ENCODE measurements around the gene FAM135A.
A peak's percentile ranks its signal among the peaks of the same experiment; 100 is the strongest.

Gene FAM135A

DNA sequence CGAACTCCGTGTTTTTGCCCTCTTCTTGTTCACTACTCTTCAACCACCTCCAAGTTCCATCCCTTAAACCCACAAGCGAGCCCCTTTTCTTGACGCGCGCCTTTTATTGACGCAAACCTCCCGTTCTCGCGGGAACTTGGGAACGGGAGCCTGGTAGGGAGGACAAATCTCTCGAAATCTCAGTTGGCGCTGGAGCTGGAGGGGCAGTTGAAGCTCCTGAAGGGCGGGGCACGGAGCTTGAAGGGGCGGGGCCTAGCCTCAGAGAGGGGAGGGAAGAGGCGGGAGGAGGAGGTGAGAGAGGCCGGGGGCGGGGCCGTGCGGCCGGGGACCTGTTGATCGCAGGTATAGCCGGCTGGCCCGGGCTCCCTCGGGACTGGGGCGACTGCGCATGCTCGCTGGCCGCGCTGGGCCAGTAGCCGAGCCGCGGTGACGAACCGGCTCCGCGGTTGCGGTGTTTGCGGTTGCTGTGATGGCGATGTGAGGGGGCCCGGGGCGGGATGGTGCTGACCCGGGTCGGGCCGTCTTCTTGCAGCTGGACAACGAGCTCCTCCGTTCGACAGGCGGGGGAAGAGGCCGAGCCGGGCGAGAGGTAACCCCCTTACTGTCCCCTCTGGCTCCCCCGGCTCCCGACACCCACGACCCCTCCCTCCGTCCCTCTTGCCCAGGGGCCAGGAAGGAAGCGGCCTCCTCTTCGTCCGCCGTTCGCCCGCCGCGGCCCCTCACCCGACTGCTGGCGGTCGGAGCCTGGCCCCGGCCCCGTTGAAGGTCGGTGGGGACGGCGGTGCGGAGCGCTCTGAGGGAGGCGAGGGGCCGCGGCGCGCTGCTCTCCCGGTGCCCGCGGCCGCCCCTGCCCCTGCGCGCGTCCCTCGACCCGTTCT lies at the start of gene FAM135A:
Gene FAM135A, plus strand, starts transcription at position 395 of the 878 bp plus-strand sequence. CDS start 14,835 bp downstream, outside the sequence.
- DNase-seq (ENCODE audit: low read depth) = peak; percentile 100
- no peak for TF ChIP-seq CTCF (IDR thresholded peaks at IDR 0.05; ENCODE audit: insufficient read depth, low read depth, low read length, missing control alignments)
- peak within 1 kb of the TSS; percentile 90 for H3K4me3 ChIP-seq (ENCODE audit: low read length)

GRCh38 chr6:70363741-70364493 lies 49.4 kb upstream of the FAM135A start:
- TF ChIP-seq CTCF (IDR thresholded peaks at IDR 0.05; ENCODE audit: insufficient read depth, low read depth, low read length, missing control alignments) = no peak
- H3K4me3 ChIP-seq (ENCODE audit: low read length) = no peak overlapping the region
- DNase-seq (ENCODE audit: low read depth) = no peak

DNA sequence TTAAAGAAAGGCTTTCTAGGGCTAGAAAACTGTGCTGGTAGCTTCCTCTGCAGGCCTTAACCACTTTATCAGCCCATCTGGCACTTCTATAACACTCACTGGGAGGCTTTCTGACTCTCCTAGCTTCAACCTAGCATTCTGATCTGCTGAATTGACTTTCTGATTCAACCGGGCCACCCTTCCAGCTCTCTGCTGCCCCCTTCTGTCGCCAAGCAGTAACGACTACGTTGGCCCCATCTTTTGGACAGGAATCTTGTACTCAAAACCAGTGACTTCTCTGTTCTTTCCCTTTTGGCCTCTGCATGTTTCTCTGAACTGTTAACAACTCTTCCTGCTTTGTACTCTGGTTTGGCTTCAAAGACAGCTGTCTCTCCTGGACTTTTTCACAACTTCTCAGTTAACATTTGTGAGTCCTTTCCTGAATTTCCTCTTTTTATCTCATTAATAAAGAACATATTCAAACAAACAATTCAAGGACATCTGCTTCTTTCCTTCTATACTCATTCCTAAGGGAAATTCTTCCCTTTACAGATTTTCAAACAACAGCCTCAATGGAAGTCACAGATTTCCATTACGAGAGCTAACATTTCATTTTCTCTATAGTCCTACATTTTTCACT lies 43.9 kb upstream of the FAM135A start:
- no peak overlapping the region for H3K4me3 ChIP-seq (ENCODE audit: low read length)
- peak; percentile 75 for DNase-seq (ENCODE audit: low read depth)
- TF ChIP-seq CTCF (IDR thresholded peaks at IDR 0.05; ENCODE audit: insufficient read depth, low read depth, low read length, missing control alignments) = peak; percentile 98

DNA sequence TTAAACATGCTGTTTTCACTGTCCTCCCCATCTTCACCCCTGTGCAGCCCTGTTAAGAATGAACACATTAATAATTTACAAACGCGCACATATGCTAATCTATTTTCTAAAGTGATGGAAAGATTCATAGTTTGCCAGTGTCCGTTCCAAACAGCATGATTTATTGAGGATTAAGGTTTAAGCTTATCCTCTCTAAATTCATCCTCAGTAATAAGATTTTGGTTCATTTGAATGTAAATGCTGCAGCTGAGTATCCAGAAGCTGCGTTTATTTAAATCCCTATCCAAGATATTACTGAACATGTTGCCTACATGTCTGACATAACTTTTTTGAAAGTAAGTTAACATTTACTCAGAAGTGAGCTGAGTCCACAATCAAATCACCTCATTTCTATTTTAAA lies 42.8 kb upstream of the FAM135A start:
- no peak overlapping the region for H3K4me3 ChIP-seq (ENCODE audit: low read length)
- DNase-seq (ENCODE audit: low read depth) = no peak
- no peak for TF ChIP-seq CTCF (IDR thresholded peaks at IDR 0.05; ENCODE audit: insufficient read depth, low read depth, low read length, missing control alignments)

DNA sequence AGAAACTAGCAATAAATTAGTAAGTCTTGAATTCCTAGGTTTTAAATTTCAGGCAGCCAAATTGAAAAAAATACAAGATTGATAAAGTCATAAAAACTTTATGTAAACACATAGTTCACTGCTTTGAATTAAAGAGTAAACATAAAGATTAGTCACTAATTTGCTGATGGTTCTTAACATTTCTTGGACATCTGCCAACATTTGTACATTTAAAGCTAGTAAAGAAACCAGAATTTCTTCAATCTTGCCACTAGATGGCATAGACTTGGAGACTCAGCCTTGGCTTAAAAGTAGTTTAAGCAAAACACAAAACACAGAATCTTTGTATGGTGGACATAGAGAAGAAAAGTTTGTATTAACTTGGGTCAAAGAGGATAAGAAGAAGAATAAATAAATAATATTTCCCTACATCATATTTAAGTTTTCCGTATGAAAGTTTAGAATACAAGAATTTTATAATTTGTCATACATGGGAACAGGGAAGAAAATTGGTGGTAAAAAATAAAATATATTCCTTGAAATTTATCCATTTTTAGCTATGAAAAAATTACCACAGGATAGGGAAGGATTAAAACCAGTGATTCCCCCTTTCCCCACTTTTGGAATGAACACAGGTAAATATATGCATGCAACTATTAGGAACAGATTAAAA lies 41.7 kb upstream of the FAM135A start:
- no peak overlapping the region for H3K4me3 ChIP-seq (ENCODE audit: low read length)
- peak; percentile 71 for TF ChIP-seq CTCF (IDR thresholded peaks at IDR 0.05; ENCODE audit: insufficient read depth, low read depth, low read length, missing control alignments)
- peak; percentile 88 for DNase-seq (ENCODE audit: low read depth)

- no peak overlapping the region for H3K4me3 ChIP-seq (ENCODE audit: low read length)
- TF ChIP-seq CTCF (IDR thresholded peaks at IDR 0.05; ENCODE audit: insufficient read depth, low read depth, low read length, missing control alignments) = no peak
- DNase-seq (ENCODE audit: low read depth) = peak; percentile 80
These were observed 38.1 kb upstream of the FAM135A start for GRCh38 chr6:70375166-70375565.

Measured in epithelial cell of esophagus (primary cell).